ENCODE measurements around the gene EPS8L2. TPM values are rescaled to one million over a fixed set of nuclear protein-coding genes. Genes with fewer than 3 reads are reported as not detected.

EPS8L2 gene
- total and polyA plus RNA-seq, 2 of the 8 experiments (the other 6 are each of a cell fraction or from before 2014, with no cell fraction given): 38.5 to 57.0 TPM

DNA sequence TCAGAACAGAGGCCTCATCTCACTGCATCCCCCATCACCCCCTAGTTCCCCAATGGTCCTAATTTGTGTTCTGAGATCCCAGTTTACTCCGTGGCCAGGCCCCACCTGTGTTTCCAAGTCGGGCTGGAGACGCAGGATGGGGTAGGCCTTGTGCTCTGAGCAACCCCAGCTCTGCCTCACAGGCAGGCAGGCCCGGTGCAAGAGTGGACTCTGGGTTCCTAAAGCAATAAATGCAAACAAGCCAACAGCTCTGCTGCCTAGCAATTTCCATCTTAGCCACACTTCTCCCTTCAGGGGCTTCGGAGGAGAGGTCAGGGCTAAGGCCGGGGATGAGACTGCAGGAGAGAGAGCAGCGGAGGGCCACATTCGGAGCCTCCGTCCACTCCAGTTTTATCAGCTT is 2.5 kb upstream of the EPS8L2 start:
- no peak overlapping the region for H3K4me2 ChIP-seq (ENCODE audit: insufficient read depth in 1 of 2, low read depth in 2 of 2, low read length in 2 of 2)
- no peak overlapping the region for H2BK5ac ChIP-seq (ENCODE audit: low read depth, low read length)
- no peaks in the 10 kb centered on the region for H3K36me3 ChIP-seq (ENCODE audit: control insufficient read depth in 2 of 4, insufficient read depth in 4 of 4, low read length in 3 of 4)
- H3K14ac ChIP-seq (ENCODE audit: insufficient read length): no peak overlapping the region
- H4K5ac ChIP-seq (ENCODE audit: insufficient read length, low read depth, low read length): no peak overlapping the region
- H3K23ac ChIP-seq (ENCODE audit: insufficient read length): no peak overlapping the region
- POLR2A ChIA-PET (ENCODE audit: partially characterized antibody): interaction anchor here (0.9 to 2.4 kb wide), 9 partner anchors 8 to 121 kb away, joined by 3 to 6 read pairs (median 4); partner anchors contain the start of genes CEND1, DEAF1, TALDO1 and TMEM80
- H2AFZ ChIP-seq (ENCODE audit: low read length): no peak overlapping the region
- H2BK15ac ChIP-seq (ENCODE audit: low read length): no peak overlapping the region
- no peaks in the 10 kb centered on the region for H3K79me2 ChIP-seq (ENCODE audit: control insufficient read depth in 1 of 2, insufficient read depth in 2 of 2, low read length in 2 of 2)
- no peak overlapping the region for H3K4ac ChIP-seq (replicated peaks; ENCODE audit: insufficient read length, low read depth, low read length)
- CTCF ChIA-PET (ENCODE audit: partially characterized antibody): interaction anchor here (0.6 to 1.7 kb wide), 6 partner anchors 20 to 72 kb away, joined by 3 to 6 read pairs (median 4); no protein-coding TSS in a partner anchor
- H3K27ac ChIP-seq (ENCODE audit: low read depth, low read length): no peak overlapping the region
- DNase-seq (ENCODE audit: low read depth in 1 of 2, low spot score in 2 of 2) (no peak), FAIRE-seq (no peak)
- no peak overlapping the region for H2AK5ac ChIP-seq (ENCODE audit: low read depth, low read length)
- no peak overlapping the region for H3K9ac ChIP-seq (replicated peaks in 1 of 4; ENCODE audit: extremely low read depth in 1 of 4, low read depth in 3 of 4, low read length in 3 of 4)
- no peaks in the 10 kb centered on the region for H3K79me1 ChIP-seq (ENCODE audit: low read depth, low read length)
- no peaks in the 10 kb centered on the region for H3K9me3 ChIP-seq (ENCODE audit: insufficient read depth in 2 of 2, low read depth in 1 of 2, low read length in 1 of 2)
- no peak overlapping the region for H3K56ac ChIP-seq (replicated peaks; ENCODE audit: insufficient read length, low read depth, low read length)
- no peaks in the 10 kb centered on the region for H3K27me3 ChIP-seq (replicated peaks in 1 of 4; ENCODE audit: control insufficient read depth in 3 of 4, extremely low read depth in 1 of 4, insufficient read depth in 3 of 4, low read length in 3 of 4)
- H3K18ac ChIP-seq (ENCODE audit: extremely low read depth, low read length): no peak overlapping the region; the same call in 1 of the 2 replicates
- H2BK120ac ChIP-seq (replicated peaks; ENCODE audit: low read depth, low read length): no peak overlapping the region
- H4K8ac ChIP-seq (ENCODE audit: extremely low read depth, insufficient read depth, low read length): no peak overlapping the region; the same call in 1 of the 2 replicates
- 92% methylated on average over 9 of the region's 9 CpGs; no CpG with 5 or more reads in 1 of the 2 experiments for WGBS, 2 experiments (ENCODE audit: extremely low coverage in 1 of 2, insufficient coverage in 1 of 2, insufficient read length in 1 of 2, insufficient replicate concordance in 2 of 2, low coverage in 1 of 2, low lambda C conversion rate in 2 of 2, missing lambda C conversion rate in 1 of 2)
- H4K91ac ChIP-seq (replicated peaks; ENCODE audit: insufficient read length, low read length): no peak overlapping the region
- no peak overlapping the region for H3K4me3 ChIP-seq (ENCODE audit: extremely low read depth in 1 of 4, insufficient read depth in 2 of 4, low read depth in 3 of 4, low read length in 4 of 4)
- peaks cover 1 to 3% of the 10 kb centered on the region in 2 experiments for H4K20me1 ChIP-seq (replicated peaks in 1 of 2; ENCODE audit: control insufficient read depth in 1 of 2, insufficient read depth in 2 of 2, low read length in 2 of 2)
- H2BK20ac ChIP-seq (ENCODE audit: low read length): no peak overlapping the region
- H3K4me1 ChIP-seq (replicated peaks in 1 of 4; ENCODE audit: control insufficient read depth in 3 of 4, insufficient read depth in 4 of 4, low read length in 3 of 4): peaks cover 0 to 33% (median 26%) of the 10 kb centered on the region in 4 experiments; a peak in 6 of 7 replicates
- no peak overlapping the region for H2BK12ac ChIP-seq (ENCODE audit: low read depth, low read length)
- peaks cover 8% of the 10 kb centered on the region; the same call in 1 of the 2 replicates for H3K23me2 ChIP-seq (ENCODE audit: low read depth, low read length)
- TF ChIP-seq TAF7 (optimal IDR thresholded peaks at IDR 0.05; ENCODE audit: borderline replicate concordance, low read depth, low read length) (no peak), MAFK (IDR thresholded peaks at IDR 0.05; ENCODE audit: low read depth, low read length) (no peak), BCL11A (IDR thresholded peaks at IDR 0.05; ENCODE audit: low read depth in 2 of 2, low read length in 2 of 2) (no peak), TEAD4 (IDR thresholded peaks at IDR 0.05; ENCODE audit: low read depth, low read length) (no peak), ZNF274 (IDR thresholded peaks at IDR 0.05; ENCODE audit: borderline replicate concordance, extremely low read depth, low read length) (no peak), TBP (IDR thresholded peaks at IDR 0.05; ENCODE audit: low read depth, low read length) (no peak), KDM4A (IDR thresholded peaks at IDR 0.05; ENCODE audit: low read depth, low read length, severe bottlenecking) (no peak), SIRT6 (IDR thresholded peaks at IDR 0.05; ENCODE audit: low read length) (no peak), POU5F1 (IDR thresholded peaks at IDR 0.05; ENCODE audit: low read depth, low read length) (no peak)
- TF ChIP-seq, protein P1, sequence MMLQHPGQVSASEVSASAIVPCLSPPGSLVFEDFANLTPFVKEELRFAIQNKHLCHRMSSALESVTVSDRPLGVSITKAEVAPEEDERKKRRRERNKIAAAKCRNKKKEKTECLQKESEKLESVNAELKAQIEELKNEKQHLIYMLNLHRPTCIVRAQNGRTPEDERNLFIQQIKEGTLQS (IDR thresholded peaks at IDR 0.05; ENCODE audit: insufficient read depth, low read depth, low read length): no peak
- TF ChIP-seq, protein P2, sequence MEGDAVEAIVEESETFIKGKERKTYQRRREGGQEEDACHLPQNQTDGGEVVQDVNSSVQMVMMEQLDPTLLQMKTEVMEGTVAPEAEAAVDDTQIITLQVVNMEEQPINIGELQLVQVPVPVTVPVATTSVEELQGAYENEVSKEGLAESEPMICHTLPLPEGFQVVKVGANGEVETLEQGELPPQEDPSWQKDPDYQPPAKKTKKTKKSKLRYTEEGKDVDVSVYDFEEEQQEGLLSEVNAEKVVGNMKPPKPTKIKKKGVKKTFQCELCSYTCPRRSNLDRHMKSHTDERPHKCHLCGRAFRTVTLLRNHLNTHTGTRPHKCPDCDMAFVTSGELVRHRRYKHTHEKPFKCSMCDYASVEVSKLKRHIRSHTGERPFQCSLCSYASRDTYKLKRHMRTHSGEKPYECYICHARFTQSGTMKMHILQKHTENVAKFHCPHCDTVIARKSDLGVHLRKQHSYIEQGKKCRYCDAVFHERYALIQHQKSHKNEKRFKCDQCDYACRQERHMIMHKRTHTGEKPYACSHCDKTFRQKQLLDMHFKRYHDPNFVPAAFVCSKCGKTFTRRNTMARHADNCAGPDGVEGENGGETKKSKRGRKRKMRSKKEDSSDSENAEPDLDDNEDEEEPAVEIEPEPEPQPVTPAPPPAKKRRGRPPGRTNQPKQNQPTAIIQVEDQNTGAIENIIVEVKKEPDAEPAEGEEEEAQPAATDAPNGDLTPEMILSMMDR (IDR thresholded peaks at IDR 0.05; ENCODE audit: control extremely low read depth in 1 of 3, insufficient read depth in 1 of 3, low read depth in 1 of 3, low read length in 3 of 3): no peak

All from H1 (cell line).